K562 (cell line): ENCODE data around the gene GRPEL2. TPM values are rescaled to one million over a fixed set of nuclear protein-coding genes. Genes with fewer than 3 reads are reported as not detected.

Source experiments
- ATAC-seq: fragments of 200-7000 bp; cut with Tn5 transposase; 3 replicates; pipeline ENCODE4 v1.9.1; 2020; ENCODE audit warnings: moderate library complexity
- BruUV-seq: library from RNA; stranded (reverse); fragments of 400-500 nt; replicated peaks from 2 replicates; lab custom pipeline; 2021; lab: Mats Ljungman, UMichigan
- CTCF ChIA-PET: fragments of 300-600 bp; formaldehyde crosslinking; extraction: SDS; loops from one replicate; lab custom pipeline; 2021; ENCODE audit warnings: low intra/inter-chr PET ratio; lab: Yijun Ruan, JAX
- POLR2A ChIA-PET: fragments of 300-600, 350-650 bp; sonication (Branson Sonifier 250); formaldehyde crosslinking; extraction: SDS; loops from one replicate; lab custom pipeline; 2021; ENCODE audit warnings: antibody characterized with exemption, inconsistent platforms; lab: Yijun Ruan, JAX
- DNase-seq, 4 experiments: peaks; one replicate each; pipeline versions ENCODE4 v3.0.0 to v3.0.0-alpha.2; 2011 to 2018; ENCODE audit warnings: low spot score in 3 of 4, mixed read lengths in 3 of 4; ENCODE audit errors: extremely low read depth in 1 of 4
- FAIRE-seq: peaks from 2 replicates; lab custom pipeline; 2011; peaks lifted over from hg19 to GRCh38; lab: Jason Lieb, UNC
- H2AFZ ChIP-seq: 2 replicates; pipeline ENCODE4 v1.6.0; 2011; ENCODE audit warnings: low read depth, low read length, control low read depth, inconsistent platforms
- H3K27ac ChIP-seq: fragments of 200-600 bp; 3 replicates; pipeline ENCODE4 v1.8.0; 2011; ENCODE audit warnings: low read depth, mild to moderate bottlenecking, control low read depth, inconsistent platforms, low read length, moderate library complexity, mixed read lengths; ENCODE audit errors: extremely low read depth
- H3K27me3 ChIP-seq, 2 experiments: fragments of 300-600 bp in 1 of 2; 2 replicates in 1 of 2; 3 replicates in 1 of 2; pipeline versions ENCODE4 v1.6.0 to v1.8.0; 2011; ENCODE audit warnings: inconsistent platforms in 2 of 2, low read length in 2 of 2, mild to moderate bottlenecking in 1 of 2, mixed read lengths in 1 of 2, moderate library complexity in 1 of 2; ENCODE audit not compliant: control insufficient read depth in 2 of 2, insufficient read depth in 2 of 2
- H3K36me3 ChIP-seq: fragments of 300-600 bp; 3 replicates; pipeline ENCODE4 v1.8.0; 2011; ENCODE audit warnings: mild to moderate bottlenecking, low read length, inconsistent platforms; ENCODE audit not compliant: control insufficient read depth, insufficient read depth
- H3K4me1 ChIP-seq, 2 experiments: fragments of 200-600 bp in 1 of 2; replicated peaks in 1 of 2; 2 replicates in 1 of 2; 3 replicates in 1 of 2; pipeline versions ENCODE4 v1.5.1 to v1.8.0; 2011; ENCODE audit warnings: inconsistent platforms in 2 of 2, low read length in 2 of 2, mild to moderate bottlenecking in 1 of 2, mixed read lengths in 1 of 2, moderate library complexity in 1 of 2; ENCODE audit not compliant: control insufficient read depth in 2 of 2, insufficient read depth in 2 of 2
- H3K4me2 ChIP-seq: 2 replicates; pipeline ENCODE4 v1.6.1; 2011; ENCODE audit warnings: low read length, control low read depth, inconsistent platforms, mixed read lengths; ENCODE audit not compliant: insufficient read depth
- H3K4me3 ChIP-seq: fragments of 200-600 bp; sonication (generic), shearing (Covaris generic); 2 replicates; pipeline ENCODE4 v1.5.1; 2016; ENCODE audit warnings: control low read depth, inconsistent platforms
- H3K79me2 ChIP-seq: fragments of 200-600 bp; 3 replicates; pipeline ENCODE4 v1.8.0; 2011; ENCODE audit warnings: low read length, inconsistent platforms; ENCODE audit not compliant: control insufficient read depth, insufficient read depth
- H3K9ac ChIP-seq, 2 experiments: 2 replicates each; pipeline versions ENCODE4 v1.6.0 to v1.6.1; 2011; ENCODE audit warnings: low read depth in 2 of 2, low read length in 2 of 2, control low read depth in 1 of 2, inconsistent platforms in 1 of 2, mild to moderate bottlenecking in 1 of 2, mixed read lengths in 1 of 2; ENCODE audit not compliant: insufficient read depth in 1 of 2
- H3K9me1 ChIP-seq: one replicate; pipeline ENCODE4 v1.6.0; 2011; ENCODE audit warnings: inconsistent platforms, mild to moderate bottlenecking, low read length, moderate library complexity; ENCODE audit not compliant: control insufficient read depth, insufficient read depth
- H3K9me3 ChIP-seq: replicated peaks from 2 replicates; pipeline ENCODE4 v1.5.1; 2011; ENCODE audit warnings: low read depth, low read length, inconsistent platforms; ENCODE audit not compliant: control insufficient read depth, insufficient read depth
- H4K20me1 ChIP-seq: replicated peaks from 2 replicates; pipeline ENCODE4 v1.6.1; 2011; ENCODE audit warnings: low read length, inconsistent platforms, mixed read lengths; ENCODE audit not compliant: control insufficient read depth, insufficient read depth
- CAMTA2 ChIP-seq: fragments of 250-450 bp; sonication (Bioruptor Pico); conservative IDR thresholded peaks from 2 replicates; pipeline ENCODE4 v1.5.1; 2022
- CHAMP1 ChIP-seq: fragments of 450-650 bp; IDR thresholded peaks from 2 replicates; pipeline ENCODE4 v1.6.1; 2016; ENCODE audit warnings: mild to moderate bottlenecking
- CREM ChIP-seq: IDR thresholded peaks from 2 replicates; pipeline ENCODE4 v1.6.1; 2014; ENCODE audit warnings: antibody characterized with exemption, low read depth
- DACH1 ChIP-seq: fragments of 450-650 bp; IDR thresholded peaks from 2 replicates; pipeline ENCODE4 v1.6.1; 2018; ENCODE audit not compliant: partially characterized antibody
- KDM1A ChIP-seq, 2 experiments: fragments of 450-650 bp; IDR thresholded peaks; 2 replicates each; pipeline ENCODE4 v1.6.1; 2016; ENCODE audit warnings: mild to moderate bottlenecking in 2 of 2
- MITF ChIP-seq: IDR thresholded peaks from 2 replicates; pipeline ENCODE4 v1.6.1; 2014; ENCODE audit warnings: antibody characterized with exemption
- POLR2B ChIP-seq: fragments of 450-650 bp; IDR thresholded peaks from 2 replicates; pipeline ENCODE4 v1.6.1; 2018; ENCODE audit warnings: low read depth; ENCODE audit not compliant: partially characterized antibody
- POLR3G ChIP-seq: IDR thresholded peaks from 2 replicates; pipeline ENCODE4 v1.6.1; 2011; ENCODE audit not compliant: insufficient read length, insufficient replicate concordance; ENCODE audit errors: extremely low read depth
- PPARD ChIP-seq: fragments of 250-450 bp; sonication (Bioruptor Pico); IDR thresholded peaks from 2 replicates; pipeline ENCODE4 v1.8.0; 2022; ENCODE audit warnings: inconsistent platforms, mild to moderate bottlenecking, moderate library complexity
- PRMT5 ChIP-seq: sonication (generic); formaldehyde crosslinking; IDR thresholded peaks from 2 replicates; pipeline ENCODE4 v1.5.0; 2020; ENCODE audit warnings: missing genetic modification reagents
- SMAD2 ChIP-seq: fragments of 150-350 bp; IDR thresholded peaks from 2 replicates; pipeline ENCODE4 v1.6.1; 2014; ENCODE audit warnings: low read depth, mild to moderate bottlenecking, low read length
- SRSF1 ChIP-seq: fragments of 200-400 bp; formaldehyde crosslinking; IDR thresholded peaks from 2 replicates; pipeline ENCODE4 v1.6.1; 2017; ENCODE audit warnings: mild to moderate bottlenecking, low read depth, low read length, moderate library complexity
- UBTF ChIP-seq, 2 experiments: IDR thresholded peaks; 2 replicates each; pipeline ENCODE4 v1.6.1; 2012; ENCODE audit warnings: improper control_type of control experiment in 2 of 2, low read depth in 2 of 2, low read length in 2 of 2, borderline replicate concordance in 1 of 2
- ZKSCAN8 ChIP-seq: fragments of 200-800 bp; sonication (Bioruptor generic); IDR thresholded peaks from 2 replicates; pipeline ENCODE4 v1.6.1; 2016; ENCODE audit warnings: missing genetic modification characterization, missing compliant biosample characterization
- ZNF143 ChIP-seq: sonication (generic); formaldehyde crosslinking; IDR thresholded peaks from 2 replicates; pipeline ENCODE4 v1.9.0; 2022; ENCODE audit warnings: mild to moderate bottlenecking, missing genetic modification reagents
- ZNF174 ChIP-seq: fragments of 250-450 bp; sonication (Bioruptor Pico); IDR thresholded peaks from 2 replicates; pipeline ENCODE4 v1.4.0; 2020; ENCODE audit warnings: mild to moderate bottlenecking
- ZNF76 ChIP-seq: fragments of 250-450 bp; sonication (Bioruptor Pico); IDR thresholded peaks from 2 replicates; pipeline ENCODE4 v1.4.0; 2020; ENCODE audit warnings: mild to moderate bottlenecking, moderate library complexity, borderline replicate concordance
- ZNF780A ChIP-seq: fragments of 250-450 bp; sonication (Bioruptor Pico); IDR thresholded peaks from 2 replicates; pipeline ENCODE4 v1.5.0; 2021; ENCODE audit warnings: mild to moderate bottlenecking
- ZSCAN32 ChIP-seq: fragments of 450-650 bp; formaldehyde crosslinking; IDR thresholded peaks from 2 replicates; pipeline ENCODE4 v1.4.0; 2020; ENCODE audit warnings: mild to moderate bottlenecking, moderate library complexity
- WGBS: fragments of 100-300 bp; shearing (Covaris generic); methylation state at CpG from one replicate; pipeline ENCODE4 v1.1.6; 2016; ENCODE audit warnings: low coverage, mixed read lengths; ENCODE audit not compliant: insufficient coverage; ENCODE audit errors: missing lambda C conversion rate; 5-methylcytosine and 5-hydroxymethylcytosine counted together
- in situ Hi-C: fragments of 300-500 bp; cut with MboI; formaldehyde crosslinking; loops from 4 replicates; pipeline ENCODE4 v1.15.0; 2018; ENCODE audit warnings: inconsistent platforms, mixed read lengths
- intact Hi-C: fragments of 100-400 bp; cut with micrococcal nuclease; formaldehyde crosslinking; loops from 2 replicates; pipeline ENCODE4 v1.14.2; 2022
- polyA plus RNA-seq, 8 experiments: library from polyadenylated mRNA; depleted of rRNA in 4 of 8; stranded (reverse) in 5 of 8; unstranded in 3 of 8; fragments of >200 nt; fragmentation: Nextera tagmentation in 2 of 8; fragmentation: Illumina TruSeq in 1 of 8; extraction: Ambion mirVana in 2 of 8; extraction: Trizol in 1 of 8; gene quantifications; 2 replicates each; pipeline versions ENCODE4 v1.2.1 to v1.2.3, GENCODE V29; 2011 to 2014; ENCODE audit warnings: inconsistent platforms in 1 of 8, missing spikeins in 1 of 8
- total RNA-seq, 7 experiments: library from RNA; depleted of rRNA in 6 of 7; stranded (reverse); fragments of >200 nt in 6 of 7; fragmentation: Illumina TruSeq in 2 of 7; extraction: Trizol in 2 of 7; gene quantifications; 2 replicates each; pipeline versions ENCODE4 v1.2.1 to v1.2.3, GENCODE V29; 2011 to 2021; ENCODE audit warnings: low replicate concordance in 1 of 7

The GRPEL2 gene
- total and polyA plus RNA-seq, 9 of the 15 experiments (the other 6 are each of a cell fraction or from before 2014, with no cell fraction given), result 11.2 to 40.5 (median 25.8) TPM

GRCh38 chr5:149401051-149401450 lies 55.8 kb downstream of the GRPEL2 start:
- Histone ChIP-seq H3K4me2 (no peak overlapping the region), H3K27ac (no peak overlapping the region), H4K20me1 (0 out of 2 replicates have a peak, but pooled peaks cover 3% of the 10 kb centered on the region), H3K9ac (no peak overlapping the region), H3K4me1 (peaks cover 19 to 32% of the 10 kb centered on the region in 2 experiments; a peak in 4 of 5 replicates), H3K9me3 (no peaks in the 10 kb centered on the region), H3K36me3 (no peaks in the 10 kb centered on the region), H3K79me2 (no peaks in the 10 kb centered on the region), H3K27me3 (no peaks in the 10 kb centered on the region), H2AFZ (no peak overlapping the region), H3K4me3 (no peak overlapping the region), H3K9me1 (no peaks in the 10 kb centered on the region)
- CTCF ChIA-PET, result no interaction called here
- TF ChIP-seq DACH1 (no peak), ZNF780A (no peak), POLR3G (no peak), ZKSCAN8 (CRISPR knock-in tag) (no peak), PPARD (CRISPR knock-in tag) (no peak), KDM1A (IDR thresholded peaks at IDR 0.05) (no peak), ZNF143 (no peak), SRSF1 (no peak), PRMT5 (CRISPR knock-in tag) (no peak), ZNF174 (no peak), CHAMP1 (no peak), POLR2B (no peak), CAMTA2 (no peak), ZSCAN32 (CRISPR knock-in tag) (no peak), SMAD2 (no peak), CREM (no peak), UBTF (IDR thresholded peaks at IDR 0.05; ENCODE audit: borderline replicate concordance in 1 of 2, low read depth in 2 of 2, low read length in 2 of 2) (no peak), ZNF76 (no peak), MITF (no peak)
- intact Hi-C loops (no loop called here), in situ Hi-C loops (no loop called here)
- POLR2A ChIA-PET, result interaction anchor here (0.6 to 1.5 kb wide), 7 partner anchors 13 to 503 kb away, joined by 3 to 7 read pairs (median 4); no protein-coding TSS in a partner anchor
- no TSS peak for BruUV-seq
- ATAC-seq, result no peak
- no peak for FAIRE-seq
- 53% methylated on average over 2 of the region's 2 CpGs for WGBS
- no peak for DNase-seq
